GM18505 (cell line): ENCODE data around the gene RNPS1.

ENCODE experiments used
- ATAC-seq: cut with Tn5 transposase; IDR thresholded peaks from one replicate; pipeline ENCODE4 v1.9.1; 2021; ENCODE audit not compliant: unreplicated experiment
- POLR2A ChIP-seq: IDR thresholded peaks from 4 replicates; pipeline ENCODE4 v1.6.1; 2011; ENCODE audit warnings: borderline replicate concordance; ENCODE audit not compliant: insufficient read depth, insufficient read length; ENCODE audit errors: extremely low read depth

The RNPS1 gene

DNA sequence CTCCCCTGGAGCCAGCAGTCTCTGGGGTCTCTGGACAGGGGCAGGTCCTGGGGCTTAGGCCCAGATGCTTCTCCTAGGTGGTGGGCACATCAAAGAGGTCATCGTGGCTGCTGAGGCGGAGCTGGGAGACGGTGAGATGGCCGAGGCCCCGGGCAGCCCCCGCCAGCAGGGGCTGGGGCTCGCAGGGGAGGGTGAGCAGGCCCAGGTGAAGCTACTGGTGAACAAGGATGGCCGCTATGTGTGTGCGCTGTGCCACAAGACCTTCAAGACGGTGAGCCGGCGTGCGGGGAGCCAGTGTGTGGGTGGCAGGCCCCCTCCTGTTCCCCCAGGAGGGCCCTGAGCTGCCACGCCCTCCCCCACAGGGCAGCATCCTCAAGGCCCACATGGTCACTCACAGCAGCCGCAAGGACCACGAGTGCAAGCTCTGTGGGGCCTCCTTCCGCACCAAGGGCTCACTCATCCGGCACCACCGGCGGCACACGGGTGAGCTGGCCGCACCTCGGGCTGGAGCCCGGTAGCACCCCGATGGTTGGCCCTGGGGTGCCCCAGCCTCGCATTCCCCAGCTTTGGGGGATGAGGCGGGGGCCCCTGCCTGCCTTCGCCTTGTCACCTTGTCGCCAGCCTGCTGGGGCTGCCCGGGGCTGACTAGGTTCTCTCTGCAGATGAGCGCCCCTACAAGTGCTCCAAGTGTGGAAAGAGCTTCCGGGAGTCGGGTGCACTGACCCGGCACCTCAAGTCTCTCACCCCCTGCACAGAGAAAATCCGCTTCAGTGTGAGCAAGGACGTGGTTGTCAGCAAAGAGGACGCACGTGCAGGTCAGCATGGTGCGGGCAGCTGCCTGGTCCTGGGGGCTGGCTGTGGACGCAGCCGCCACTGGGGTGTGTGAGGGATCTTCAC, 35.6 kb downstream of the RNPS1 start:
- TF ChIP-seq POLR2A, result no peak
- no peak for ATAC-seq

DNA sequence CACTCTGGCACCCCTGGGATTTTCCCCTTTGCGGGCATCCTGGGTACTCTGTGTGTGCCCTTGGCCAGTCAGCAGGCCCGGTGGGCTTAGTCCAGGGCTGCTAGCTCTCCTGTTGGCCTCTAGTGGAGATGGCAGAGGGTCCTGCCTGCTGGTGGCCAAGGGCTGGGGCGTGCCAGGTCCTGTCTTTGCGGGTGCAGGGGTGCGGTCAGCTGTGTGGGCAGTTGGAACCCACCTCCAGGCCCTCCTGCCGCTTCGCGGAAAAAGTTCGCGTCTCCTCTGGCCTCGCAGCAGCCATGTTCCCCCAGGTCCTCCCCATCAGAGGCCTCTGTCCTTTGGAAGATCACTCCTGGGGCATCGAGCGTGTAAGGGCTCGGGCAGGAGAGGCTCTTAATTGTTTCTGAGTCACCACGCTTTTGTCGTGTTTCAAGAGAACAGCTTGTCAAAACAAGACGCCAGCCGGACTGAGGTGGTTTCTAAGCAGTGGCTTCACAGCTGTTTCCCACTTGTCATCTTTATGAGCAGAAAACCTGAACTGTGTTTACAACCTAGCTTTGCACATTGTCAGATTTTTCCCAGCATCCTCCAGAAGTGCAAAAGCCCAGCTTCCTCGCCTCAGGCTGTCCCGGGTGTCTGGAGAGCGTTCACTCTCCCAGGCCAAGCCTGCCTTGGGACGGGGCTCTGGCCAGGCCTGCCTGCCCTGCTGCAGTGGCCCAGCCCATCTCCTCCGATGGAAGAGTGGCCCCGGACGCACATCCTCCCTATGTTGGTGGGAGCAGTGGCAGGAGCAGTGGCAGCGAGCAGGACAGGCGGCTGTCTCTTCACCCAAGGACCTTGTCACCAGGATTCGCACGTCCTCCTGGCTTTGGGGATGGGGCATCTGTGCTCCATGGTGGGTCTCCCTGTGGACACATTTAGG, 36.7 kb downstream of the RNPS1 start:
- no peak for ATAC-seq
- TF ChIP-seq POLR2A, result no peak

DNA sequence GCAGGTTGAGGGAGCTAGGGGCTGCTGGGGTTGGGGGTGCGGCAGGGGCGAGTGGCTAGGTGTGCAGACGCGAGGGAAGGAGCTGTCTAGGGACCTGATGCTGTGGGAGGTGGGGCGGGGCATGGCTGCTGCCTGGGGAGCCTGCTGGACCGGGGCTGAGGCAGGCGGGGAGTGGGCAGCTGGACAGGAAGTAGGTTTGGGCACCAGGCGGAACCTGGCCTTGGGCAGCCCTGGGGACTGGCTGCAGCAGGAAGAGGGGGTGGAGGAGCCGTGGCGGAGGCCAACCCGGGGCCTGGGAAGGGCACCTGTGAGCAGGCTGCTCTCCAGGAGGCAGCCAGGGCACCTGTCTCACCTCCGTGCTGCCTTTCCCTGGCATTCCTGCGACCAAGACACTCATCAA, 37.5 kb downstream of the RNPS1 start:
- ATAC-seq, result no peak
- no peak for TF ChIP-seq POLR2A

DNA sequence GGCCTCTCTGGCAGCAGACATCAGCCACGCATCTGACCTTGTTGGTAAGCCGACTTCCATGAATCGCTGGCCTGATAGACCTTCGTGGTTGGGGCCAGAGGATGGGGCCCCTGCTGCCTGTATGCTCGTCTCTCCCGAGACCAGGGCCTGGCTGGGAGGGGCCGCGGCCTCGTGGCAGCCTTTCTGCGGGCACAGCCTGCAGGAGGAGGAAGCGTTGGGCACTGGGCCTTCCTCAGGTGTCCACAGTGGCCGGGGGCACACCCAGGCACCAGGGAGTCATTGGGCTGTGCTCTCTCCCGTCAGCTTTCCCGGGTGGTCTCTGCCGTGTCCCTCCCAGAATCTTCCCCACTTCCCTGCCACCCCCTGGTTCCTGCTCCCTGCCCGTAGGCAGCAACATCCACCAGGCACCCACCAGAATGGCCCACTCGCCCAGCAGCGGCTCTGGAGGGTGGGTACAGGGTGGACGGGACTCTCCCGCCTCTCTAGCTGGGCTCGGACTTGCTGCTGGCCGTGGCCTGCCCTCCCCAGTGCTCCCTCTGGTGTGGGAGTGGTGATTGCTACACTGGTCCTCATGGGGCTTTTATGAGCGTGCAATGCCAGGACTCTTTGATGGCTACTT, 38.2 kb downstream of the RNPS1 start:
- ATAC-seq, result no peak
- TF ChIP-seq POLR2A, result no peak

- no peak for TF ChIP-seq POLR2A
- ATAC-seq, result no peak
Measured at GRCh38 chr16:2229091-2229490, 38.8 kb downstream of the RNPS1 start.

DNA sequence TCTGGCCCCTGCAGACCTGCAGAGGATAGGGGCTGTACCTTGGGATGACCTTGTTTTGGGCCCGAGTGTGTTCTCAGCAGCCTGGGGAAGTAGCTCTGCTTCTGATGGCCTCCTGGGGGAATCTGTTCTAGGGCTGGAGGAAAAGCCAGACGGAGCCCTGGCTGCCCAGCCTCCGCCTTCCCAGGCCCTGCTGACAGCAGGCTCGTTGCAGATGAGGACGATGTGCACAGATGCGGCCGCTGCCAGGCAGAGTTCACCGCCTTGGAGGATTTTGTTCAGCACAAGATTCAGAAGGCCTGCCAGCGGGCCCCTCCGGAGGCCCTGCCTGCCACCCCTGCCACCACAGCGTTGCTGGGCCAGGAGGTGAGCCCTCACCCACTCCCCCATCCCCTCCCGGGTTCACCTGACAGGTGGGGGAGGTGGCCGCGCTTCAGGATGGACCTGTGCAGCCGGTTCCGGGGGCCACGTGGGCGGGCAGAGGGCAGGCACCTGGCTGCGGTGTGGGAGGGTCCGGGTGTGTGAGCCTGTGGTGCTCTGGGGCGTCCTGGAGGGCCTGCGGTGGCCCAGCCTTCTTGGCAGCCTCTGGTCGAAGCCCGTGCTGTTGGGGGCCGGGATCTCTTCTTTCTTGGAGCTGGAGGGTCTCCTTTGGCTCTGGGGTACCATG, 39.6 kb downstream of the RNPS1 start:
- no peak for TF ChIP-seq POLR2A
- ATAC-seq, result no peak

DNA sequence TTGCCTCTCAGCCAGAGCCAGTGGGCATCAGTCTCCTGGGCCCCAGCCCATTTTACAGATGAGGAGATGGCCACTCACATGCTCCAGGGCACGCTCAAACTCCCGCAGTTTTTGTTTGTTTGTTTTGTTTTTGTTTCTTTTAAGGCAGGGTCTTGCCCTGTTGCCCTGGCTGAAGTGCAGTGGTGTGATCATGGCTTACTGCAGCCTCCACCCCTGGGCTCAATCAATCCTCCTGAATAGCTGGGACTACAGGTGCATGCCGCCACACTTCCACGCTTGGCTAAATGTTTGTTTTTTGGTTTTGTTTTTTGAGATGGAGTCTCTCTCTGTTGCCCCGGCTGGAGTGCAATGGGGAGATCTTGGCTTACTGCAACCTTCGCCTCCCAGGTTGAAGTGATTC, 41.0 kb downstream of the RNPS1 start:
- TF ChIP-seq POLR2A, result no peak
- no peak for ATAC-seq

- no peak for ATAC-seq
- no peak for TF ChIP-seq POLR2A
Measured at GRCh38 chr16:2226245-2226793, 41.6 kb downstream of the RNPS1 start.

DNA sequence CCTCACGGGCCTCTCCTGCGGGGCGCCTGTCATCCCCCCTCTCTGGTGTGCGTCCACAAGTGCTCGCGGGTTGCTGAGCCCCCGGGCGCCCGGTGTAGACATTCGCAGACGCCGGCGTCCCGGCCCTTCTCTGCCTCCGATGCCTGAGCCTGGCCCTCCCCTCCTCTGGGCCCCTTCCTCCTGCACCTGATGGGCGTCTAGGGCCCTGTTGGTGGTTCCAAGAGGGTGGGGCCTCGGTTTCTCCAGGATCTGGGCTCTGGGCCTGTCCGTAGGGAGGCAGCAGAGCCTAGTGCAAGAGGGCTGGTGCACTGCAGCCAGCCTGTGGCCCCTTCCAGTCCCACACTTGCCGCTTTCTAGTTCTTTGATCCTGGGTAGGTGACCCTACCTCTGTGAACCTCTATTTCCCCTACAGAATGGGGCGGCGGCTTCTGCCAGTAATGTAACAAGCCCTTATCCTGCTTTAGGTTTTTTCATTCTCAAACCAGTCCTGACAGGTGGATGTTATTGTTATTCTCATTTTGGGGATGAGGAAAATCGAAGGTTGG, 43.9 kb downstream of the RNPS1 start:
- no peak for TF ChIP-seq POLR2A
- peak; percentile 23 for ATAC-seq

GRCh38 chr16:2223221-2223941, 44.5 kb downstream of the RNPS1 start, which contains the start of gene E4F1:
E4F1 (plus strand) TSS chr16:2223591; CDS start chr16:2223614, 23 bp downstream.
- peak; percentile 97 for TF ChIP-seq POLR2A
- peak; percentile 92 for ATAC-seq

DNA sequence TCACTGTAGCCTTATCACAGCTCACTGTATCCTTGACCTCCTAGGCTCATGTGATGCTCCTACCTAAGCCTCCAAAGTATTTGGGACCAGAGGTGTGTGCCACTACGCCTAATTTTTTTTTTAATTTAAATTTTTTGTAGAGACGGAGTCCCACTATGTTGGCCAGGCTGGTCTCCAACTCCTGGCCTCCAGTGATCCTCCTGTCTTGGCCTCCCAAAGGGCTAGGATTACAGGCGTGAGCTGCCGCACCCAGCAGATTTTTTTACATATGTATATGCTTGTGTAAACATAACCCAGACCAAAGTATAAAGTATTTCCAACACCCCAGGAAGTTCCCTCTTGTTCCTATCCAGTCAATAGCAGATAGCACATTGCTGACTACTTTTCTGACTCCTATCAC, 51.6 kb downstream of the RNPS1 start:
- no peak for ATAC-seq
- TF ChIP-seq POLR2A, result no peak

DNA sequence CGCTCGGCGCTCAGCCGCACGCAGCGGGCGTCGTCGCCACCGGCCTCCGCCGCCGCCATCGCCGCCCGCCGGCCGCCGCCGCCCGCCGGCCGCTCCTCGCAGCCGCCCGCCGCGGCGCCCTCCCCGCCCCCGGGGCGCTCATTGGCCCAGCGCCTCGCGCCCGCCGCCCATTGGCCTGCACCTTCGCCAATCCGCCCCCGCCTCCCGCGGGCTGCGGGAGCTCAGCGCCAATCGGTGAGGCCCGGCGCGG, 53.3 kb downstream of the RNPS1 start, which contains the start of gene PGP:
Gene PGP (minus strand): TSS at position 122 of the 250 bp plus-strand sequence. CDS start 63 bp downstream, at position 59.
- peak; percentile 85 for ATAC-seq
- TF ChIP-seq POLR2A, result peak; percentile 37
